NCI-H2196 (cell line): ENCODE data around the gene SRP9.

Experiments used
- DNase-seq: peaks from one replicate; lab custom pipeline; 2025; ENCODE audit not compliant: unreplicated experiment; lab: John Stamatoyannopoulos, UW

The SRP9 gene

DNA sequence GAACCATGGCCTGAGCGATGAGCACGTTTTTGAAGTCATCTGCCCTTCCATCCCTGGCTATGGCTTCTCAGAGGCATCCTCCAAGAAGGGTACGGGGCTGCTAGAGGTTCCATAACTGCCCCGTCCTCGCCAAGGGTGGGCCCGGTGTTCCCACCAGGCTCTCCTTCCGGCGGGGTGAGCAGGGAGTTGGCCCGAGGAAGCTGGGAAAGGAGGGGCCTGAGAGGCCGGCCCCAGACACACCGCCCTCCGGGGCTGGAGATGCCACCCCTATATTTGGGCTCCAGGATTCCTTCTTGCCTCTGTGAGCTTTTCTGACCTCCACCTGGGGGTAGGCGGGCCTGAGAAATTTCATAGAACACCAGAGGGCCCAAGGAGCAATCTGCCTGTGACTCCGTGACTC is 61.2 kb downstream of the SRP9 start:
- DNase-seq = no peak
